Measurements from ENCODE around the gene SEMA3G. TPM values are rescaled to one million over a fixed set of nuclear protein-coding genes. Genes with fewer than 3 reads are reported as not detected.

Gene SEMA3G
- total RNA-seq, 4 donors from 2014 or later, result 6.7 to 33.9 (median 20.3) TPM

DNA sequence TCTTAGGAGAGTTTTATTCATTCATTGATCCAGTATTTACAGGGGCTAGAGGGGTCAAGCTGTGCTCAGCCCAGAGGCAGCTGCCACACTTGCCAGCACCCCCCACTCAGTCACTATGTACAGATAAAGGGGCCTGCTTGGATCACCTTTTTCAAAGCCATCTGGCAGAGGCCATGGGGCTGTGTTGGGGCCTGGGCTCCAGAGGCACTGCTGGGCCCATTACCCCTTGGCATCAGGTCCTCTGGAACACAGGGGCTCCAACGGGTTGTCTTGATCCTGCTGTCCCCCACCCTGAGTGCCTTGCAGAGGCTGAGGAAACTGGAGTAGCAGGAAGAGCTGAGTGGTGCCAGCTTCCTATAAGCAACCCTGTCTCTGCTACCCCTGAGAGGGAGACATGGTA lies 43.9 kb downstream of the SEMA3G start:
- H3K4me1 ChIP-seq, result peaks cover 0 to 3% (median 0%) of the 10 kb centered on the region in 3 donors
- H3K9me3 ChIP-seq, result no peaks in the 10 kb centered on the region
- no peak overlapping the region for H3K4me3 ChIP-seq
- no peak for ATAC-seq
- no peak for TF ChIP-seq POLR2AphosphoS5 (IDR thresholded peaks at IDR 0.05)
- TF ChIP-seq, protein P1, sequence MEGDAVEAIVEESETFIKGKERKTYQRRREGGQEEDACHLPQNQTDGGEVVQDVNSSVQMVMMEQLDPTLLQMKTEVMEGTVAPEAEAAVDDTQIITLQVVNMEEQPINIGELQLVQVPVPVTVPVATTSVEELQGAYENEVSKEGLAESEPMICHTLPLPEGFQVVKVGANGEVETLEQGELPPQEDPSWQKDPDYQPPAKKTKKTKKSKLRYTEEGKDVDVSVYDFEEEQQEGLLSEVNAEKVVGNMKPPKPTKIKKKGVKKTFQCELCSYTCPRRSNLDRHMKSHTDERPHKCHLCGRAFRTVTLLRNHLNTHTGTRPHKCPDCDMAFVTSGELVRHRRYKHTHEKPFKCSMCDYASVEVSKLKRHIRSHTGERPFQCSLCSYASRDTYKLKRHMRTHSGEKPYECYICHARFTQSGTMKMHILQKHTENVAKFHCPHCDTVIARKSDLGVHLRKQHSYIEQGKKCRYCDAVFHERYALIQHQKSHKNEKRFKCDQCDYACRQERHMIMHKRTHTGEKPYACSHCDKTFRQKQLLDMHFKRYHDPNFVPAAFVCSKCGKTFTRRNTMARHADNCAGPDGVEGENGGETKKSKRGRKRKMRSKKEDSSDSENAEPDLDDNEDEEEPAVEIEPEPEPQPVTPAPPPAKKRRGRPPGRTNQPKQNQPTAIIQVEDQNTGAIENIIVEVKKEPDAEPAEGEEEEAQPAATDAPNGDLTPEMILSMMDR (IDR thresholded peaks at IDR 0.05), result no peak
- TF ChIP-seq EP300 (IDR thresholded peaks at IDR 0.05), result no peak
- no peak for TF ChIP-seq POLR2A (IDR thresholded peaks at IDR 0.05)
- peaks cover 0 to 72% of the 10 kb centered on the region in 2 donors for H3K36me3 ChIP-seq
- no peak overlapping the region for H3K27ac ChIP-seq
- H3K27me3 ChIP-seq, result no peaks in the 10 kb centered on the region
- no CpG with 5 or more reads among the region's 1 CpG for WGBS, 2 donors (ENCODE audit: low coverage in 1 of 2)

DNA sequence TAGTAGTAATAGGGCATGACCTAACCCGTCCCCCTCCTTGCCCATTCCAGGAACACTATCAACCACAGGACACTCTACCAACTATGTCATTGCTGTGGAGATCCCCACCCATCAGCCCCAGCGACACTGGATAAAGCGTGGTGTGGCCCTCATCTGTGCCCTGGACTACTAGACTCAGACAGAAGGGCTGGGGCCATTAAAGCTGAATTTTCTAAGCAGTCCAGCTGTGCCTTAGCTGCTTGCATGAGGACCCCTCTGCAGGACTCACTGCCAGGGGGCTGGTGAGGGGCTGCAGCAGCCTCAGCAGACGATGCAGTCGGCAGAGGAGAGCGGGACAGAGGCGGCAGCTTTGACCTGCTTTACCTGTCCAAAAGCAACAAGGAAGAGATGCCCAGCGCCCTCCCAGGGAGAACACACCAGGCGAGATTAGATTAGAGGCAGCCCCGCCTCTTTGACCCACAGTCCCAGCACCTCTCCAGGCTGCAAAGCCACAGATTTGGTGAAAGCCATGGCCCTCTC lies 44.6 kb downstream of the SEMA3G start:
- no peak overlapping the region for H3K4me3 ChIP-seq
- H3K4me1 ChIP-seq, result no peaks in the 10 kb centered on the region
- peaks cover 0 to 65% of the 10 kb centered on the region in 2 donors for H3K36me3 ChIP-seq
- no peaks in the 10 kb centered on the region for H3K27me3 ChIP-seq
- H3K9me3 ChIP-seq, result no peaks in the 10 kb centered on the region
- ATAC-seq, result no peak
- no peak overlapping the region for H3K27ac ChIP-seq
- no peak for TF ChIP-seq EP300 (IDR thresholded peaks at IDR 0.05)
- TF ChIP-seq, protein P1 (IDR thresholded peaks at IDR 0.05), result no peak
- no peak for TF ChIP-seq POLR2AphosphoS5 (IDR thresholded peaks at IDR 0.05)
- no peak for TF ChIP-seq POLR2A (IDR thresholded peaks at IDR 0.05)
- no CpG with 5 or more reads among the region's 10 CpGs for WGBS, 2 donors (ENCODE audit: low coverage in 1 of 2)

DNA sequence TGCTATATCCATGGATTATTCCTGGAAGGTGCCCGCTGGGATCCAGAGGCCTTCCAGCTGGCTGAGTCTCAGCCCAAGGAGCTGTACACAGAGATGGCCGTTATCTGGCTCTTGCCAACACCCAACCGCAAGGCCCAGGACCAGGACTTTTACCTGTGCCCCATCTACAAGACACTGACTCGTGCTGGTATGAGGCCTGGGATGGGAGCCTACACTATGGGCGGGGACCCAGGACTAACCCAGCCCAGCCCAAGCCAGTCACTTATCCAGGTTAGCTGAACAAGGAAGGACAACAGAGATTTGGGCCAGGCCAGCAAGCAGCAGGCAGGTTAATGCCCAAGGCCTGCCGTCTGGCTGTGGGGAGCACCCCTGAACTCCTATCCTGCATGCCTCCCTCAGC lies 45.3 kb downstream of the SEMA3G start:
- peaks cover 0 to 58% of the 10 kb centered on the region in 2 donors for H3K36me3 ChIP-seq
- no peaks in the 10 kb centered on the region for H3K27me3 ChIP-seq
- no CpG with 5 or more reads among the region's 6 CpGs for WGBS, 2 donors (ENCODE audit: low coverage in 1 of 2)
- H3K9me3 ChIP-seq, result no peaks in the 10 kb centered on the region
- no peaks in the 10 kb centered on the region for H3K4me1 ChIP-seq
- ATAC-seq, result no peak
- TF ChIP-seq, protein P1 (IDR thresholded peaks at IDR 0.05), result no peak
- TF ChIP-seq EP300 (IDR thresholded peaks at IDR 0.05) (no peak), POLR2AphosphoS5 (IDR thresholded peaks at IDR 0.05) (no peak), POLR2A (IDR thresholded peaks at IDR 0.05) (no peak)
- no peak overlapping the region for H3K27ac ChIP-seq
- H3K4me3 ChIP-seq, result no peak overlapping the region

DNA sequence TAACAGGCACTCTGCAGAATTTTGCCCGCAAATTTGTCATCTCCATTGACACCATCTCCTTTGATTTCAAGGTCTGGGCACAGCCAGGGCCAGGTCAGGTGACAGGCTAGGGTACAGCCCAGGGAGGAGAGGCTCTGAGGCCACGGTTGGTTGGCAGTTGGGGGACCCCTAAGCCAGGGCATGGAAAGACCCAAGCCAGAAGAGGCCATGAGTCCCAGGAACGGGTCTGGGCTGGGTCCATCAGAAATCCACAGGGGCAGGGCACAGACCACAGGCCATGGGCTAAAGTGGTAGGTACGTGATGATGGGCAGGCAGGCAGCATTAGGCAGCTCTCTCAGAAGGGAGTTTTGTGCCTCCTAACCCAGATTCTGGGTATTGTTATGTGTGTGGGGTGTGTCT lies 45.8 kb downstream of the SEMA3G start:
- Histone ChIP-seq H3K27ac (no peak overlapping the region), H3K27me3 (no peaks in the 10 kb centered on the region), H3K36me3 (peaks cover 0 to 55% of the 10 kb centered on the region in 2 donors), H3K4me3 (no peak overlapping the region), H3K4me1 (no peaks in the 10 kb centered on the region), H3K9me3 (no peaks in the 10 kb centered on the region)
- ATAC-seq, result no peak
- no peak for TF ChIP-seq POLR2A (IDR thresholded peaks at IDR 0.05)
- TF ChIP-seq, protein P1 (IDR thresholded peaks at IDR 0.05), result no peak
- 59 to 100% methylated on average over 1 to 2 of the region's 4 CpGs for WGBS, 2 donors (ENCODE audit: low coverage in 1 of 2)

DNA sequence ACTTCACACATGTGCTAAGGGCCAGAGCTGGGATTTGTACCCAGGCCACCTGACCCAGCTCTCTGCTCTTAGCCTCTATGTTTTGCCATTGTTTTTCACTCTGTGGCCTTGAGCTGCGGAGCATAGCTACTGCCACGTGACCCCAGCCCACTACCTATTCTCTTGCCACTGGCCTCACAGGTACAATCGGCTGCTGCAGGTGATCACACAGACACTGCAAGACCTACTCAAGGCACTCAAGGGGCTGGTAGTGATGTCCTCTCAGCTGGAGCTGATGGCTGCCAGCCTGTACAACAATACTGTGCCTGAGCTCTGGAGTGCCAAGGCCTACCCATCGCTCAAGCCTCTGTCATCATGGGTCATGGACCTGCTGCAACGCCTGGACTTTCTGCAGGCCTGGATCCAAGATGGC lies 46.2 kb downstream of the SEMA3G start:
- no peak overlapping the region for H3K27ac ChIP-seq
- no peak overlapping the region for H3K4me3 ChIP-seq
- H3K9me3 ChIP-seq, result no peaks in the 10 kb centered on the region
- H3K36me3 ChIP-seq, result peaks cover 0 to 55% of the 10 kb centered on the region in 2 donors
- no peak for TF ChIP-seq EP300 (IDR thresholded peaks at IDR 0.05)
- TF ChIP-seq, protein P1 (IDR thresholded peaks at IDR 0.05), result no peak
- TF ChIP-seq POLR2AphosphoS5 (IDR thresholded peaks at IDR 0.05), result peak; percentile 5
- no peak for TF ChIP-seq POLR2A (IDR thresholded peaks at IDR 0.05)
- ATAC-seq, result no peak
- H3K27me3 ChIP-seq, result no peaks in the 10 kb centered on the region
- WGBS, 2 donors (ENCODE audit: low coverage in 1 of 2), result 80 to 93% methylated on average over 2 of the region's 5 CpGs
- no peaks in the 10 kb centered on the region for H3K4me1 ChIP-seq

All from gastroesophageal sphincter (tissue), 4 donors.